ENCODE measurements around the gene AK4. TPM values are rescaled to one million over a fixed set of nuclear protein-coding genes. Genes with fewer than 3 reads are reported as not detected.
"Not testable (repeated sequence)": the region's sequence is repeated elsewhere in the genome, so short reads cannot be mapped to it uniquely, and the experiment has no call there.

Gene AK4
- total RNA-seq, 1 donor from 2014 or later, result 133 TPM

- Histone ChIP-seq H3K9me3 (ENCODE audit: insufficient read depth, low read depth, low read length) (no peaks in the 10 kb centered on the region), H3K9ac (ENCODE audit: low read length) (no peak overlapping the region), H3K36me3 (ENCODE audit: insufficient read depth, low read length) (no peaks in the 10 kb centered on the region), H3K27me3 (ENCODE audit: insufficient read depth, low read length) (peaks cover 2% of the 10 kb centered on the region), H2AFZ (ENCODE audit: low read depth, low read length) (no peak overlapping the region), H3K79me2 (ENCODE audit: insufficient read depth, low read length) (no peaks in the 10 kb centered on the region), H3K27ac (ENCODE audit: low read depth, low read length) (no peak overlapping the region), H4K20me1 (ENCODE audit: insufficient read depth, low read length) (no peaks in the 10 kb centered on the region), H3K4me2 (ENCODE audit: low read length) (no peak overlapping the region), H3K4me1 (ENCODE audit: insufficient read depth, low read length) (no peaks in the 10 kb centered on the region), H3K4me3 (ENCODE audit: insufficient read depth, low read depth, low read length) (no peak overlapping the region)
- peak; percentile 9 for FAIRE-seq
- Mint-ChIP-seq H3K4me1 (ENCODE audit: low read depth, unreplicated experiment) (peaks cover 7% of the 10 kb centered on the region), H3K4me3 (ENCODE audit: unreplicated experiment) (no peak overlapping the region), H3K9me3 (ENCODE audit: unreplicated experiment) (peaks cover 5% of the 10 kb centered on the region), H3K27me3 (ENCODE audit: low read depth, unreplicated experiment) (no peaks in the 10 kb centered on the region), H3K27ac (ENCODE audit: unreplicated experiment) (no peak overlapping the region), H3K36me3 (ENCODE audit: low read depth, unreplicated experiment) (peaks cover 3% of the 10 kb centered on the region)
- TF ChIP-seq CTCF (IDR thresholded peaks at IDR 0.05; ENCODE audit: insufficient read depth, low read depth, low read length) (peak; percentile 46), EZH2 (IDR thresholded peaks at IDR 0.05; ENCODE audit: insufficient read depth, low read length) (no peak)
- DNase-seq (ENCODE audit: low read depth), result peak; percentile 8
These were observed 88.1 kb downstream of the AK4 start for GRCh38 chr1:65235867-65236805.

GRCh38 chr1:65237088-65237487 is 89.1 kb downstream of the AK4 start:
- H2AFZ ChIP-seq (ENCODE audit: low read depth, low read length); H3K4me3 Mint-ChIP-seq (ENCODE audit: unreplicated experiment); H3K9me3 Mint-ChIP-seq (ENCODE audit: unreplicated experiment); DNase-seq (ENCODE audit: low read depth); H4K20me1 ChIP-seq (ENCODE audit: insufficient read depth, low read length); H3K27ac Mint-ChIP-seq (ENCODE audit: unreplicated experiment); H3K79me2 ChIP-seq (ENCODE audit: insufficient read depth, low read length); H3K9ac ChIP-seq (ENCODE audit: low read length); H3K9me3 ChIP-seq (ENCODE audit: insufficient read depth, low read depth, low read length); H3K27me3 Mint-ChIP-seq (ENCODE audit: low read depth, unreplicated experiment); H3K36me3 ChIP-seq (ENCODE audit: insufficient read depth, low read length); H3K36me3 Mint-ChIP-seq (ENCODE audit: low read depth, unreplicated experiment); H3K4me2 ChIP-seq (ENCODE audit: low read length); H3K4me1 ChIP-seq (ENCODE audit: insufficient read depth, low read length); H3K27me3 ChIP-seq (ENCODE audit: insufficient read depth, low read length); H3K4me3 ChIP-seq (ENCODE audit: insufficient read depth, low read depth, low read length); H3K27ac ChIP-seq (ENCODE audit: low read depth, low read length); FAIRE-seq; H3K4me1 Mint-ChIP-seq (ENCODE audit: low read depth, unreplicated experiment): not testable (repeated sequence)

- FAIRE-seq (no peak), DNase-seq (ENCODE audit: low read depth) (no peak)
- Histone ChIP-seq H3K4me3 (ENCODE audit: insufficient read depth, low read depth, low read length) (no peak overlapping the region), H4K20me1 (ENCODE audit: insufficient read depth, low read length) (no peaks in the 10 kb centered on the region), H3K9ac (ENCODE audit: low read length) (no peak overlapping the region), H3K27me3 (ENCODE audit: insufficient read depth, low read length) (peaks cover under 1% of the 10 kb centered on the region), H3K9me3 (ENCODE audit: insufficient read depth, low read depth, low read length) (no peaks in the 10 kb centered on the region), H2AFZ (ENCODE audit: low read depth, low read length) (no peak overlapping the region), H3K4me1 (ENCODE audit: insufficient read depth, low read length) (no peaks in the 10 kb centered on the region), H3K4me2 (ENCODE audit: low read length) (no peak overlapping the region), H3K27ac (ENCODE audit: low read depth, low read length) (no peak overlapping the region), H3K79me2 (ENCODE audit: insufficient read depth, low read length) (no peaks in the 10 kb centered on the region), H3K36me3 (ENCODE audit: insufficient read depth, low read length) (no peaks in the 10 kb centered on the region)
- H3K27me3 Mint-ChIP-seq (ENCODE audit: low read depth, unreplicated experiment), result no peaks in the 10 kb centered on the region
- peaks cover 5% of the 10 kb centered on the region for H3K9me3 Mint-ChIP-seq (ENCODE audit: unreplicated experiment)
- H3K27ac Mint-ChIP-seq (ENCODE audit: unreplicated experiment), result no peak overlapping the region
- TF ChIP-seq CTCF (IDR thresholded peaks at IDR 0.05; ENCODE audit: insufficient read depth, low read depth, low read length) (no peak), EZH2 (IDR thresholded peaks at IDR 0.05; ENCODE audit: insufficient read depth, low read length) (no peak)
- H3K4me3 Mint-ChIP-seq (ENCODE audit: unreplicated experiment), result no peak overlapping the region
- H3K36me3 Mint-ChIP-seq (ENCODE audit: low read depth, unreplicated experiment), result peaks cover 3% of the 10 kb centered on the region
- H3K4me1 Mint-ChIP-seq (ENCODE audit: low read depth, unreplicated experiment), result no peaks in the 10 kb centered on the region
These were observed 89.5 kb downstream of the AK4 start for GRCh38 chr1:65237503-65237902.
